ENCODE results near the gene PTPRD.

DNA sequence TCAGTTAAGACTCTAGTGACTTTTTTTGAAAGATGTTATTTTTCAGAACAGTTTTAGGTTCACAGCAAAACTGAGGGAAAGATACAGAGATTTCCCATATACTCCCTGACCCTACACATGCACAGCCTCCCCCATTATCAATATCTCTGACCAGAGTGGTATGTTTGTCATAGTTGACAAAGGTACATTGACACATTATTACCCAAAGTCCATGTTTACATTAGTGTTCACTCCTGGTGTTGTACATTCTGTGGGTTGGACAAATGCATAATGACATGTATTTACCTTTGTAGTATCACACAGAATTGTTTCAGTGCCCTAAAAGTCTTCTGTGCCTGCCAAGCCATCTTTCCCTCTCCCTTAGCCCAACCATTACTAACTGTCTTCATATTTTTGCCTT is 2342.6 kb downstream of the PTPRD start:
- TF ChIP-seq, protein P1, sequence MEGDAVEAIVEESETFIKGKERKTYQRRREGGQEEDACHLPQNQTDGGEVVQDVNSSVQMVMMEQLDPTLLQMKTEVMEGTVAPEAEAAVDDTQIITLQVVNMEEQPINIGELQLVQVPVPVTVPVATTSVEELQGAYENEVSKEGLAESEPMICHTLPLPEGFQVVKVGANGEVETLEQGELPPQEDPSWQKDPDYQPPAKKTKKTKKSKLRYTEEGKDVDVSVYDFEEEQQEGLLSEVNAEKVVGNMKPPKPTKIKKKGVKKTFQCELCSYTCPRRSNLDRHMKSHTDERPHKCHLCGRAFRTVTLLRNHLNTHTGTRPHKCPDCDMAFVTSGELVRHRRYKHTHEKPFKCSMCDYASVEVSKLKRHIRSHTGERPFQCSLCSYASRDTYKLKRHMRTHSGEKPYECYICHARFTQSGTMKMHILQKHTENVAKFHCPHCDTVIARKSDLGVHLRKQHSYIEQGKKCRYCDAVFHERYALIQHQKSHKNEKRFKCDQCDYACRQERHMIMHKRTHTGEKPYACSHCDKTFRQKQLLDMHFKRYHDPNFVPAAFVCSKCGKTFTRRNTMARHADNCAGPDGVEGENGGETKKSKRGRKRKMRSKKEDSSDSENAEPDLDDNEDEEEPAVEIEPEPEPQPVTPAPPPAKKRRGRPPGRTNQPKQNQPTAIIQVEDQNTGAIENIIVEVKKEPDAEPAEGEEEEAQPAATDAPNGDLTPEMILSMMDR (conservative IDR thresholded peaks at IDR 0.05; ENCODE audit: low read depth, low read length) = no peak
- TF ChIP-seq CEBPB (IDR thresholded peaks at IDR 0.05; ENCODE audit: low read depth, low read length) (no peak), CHD1 (IDR thresholded peaks at IDR 0.05; ENCODE audit: low read depth, low read length) (no peak), RAD21 (IDR thresholded peaks at IDR 0.05; ENCODE audit: low read length) (no peak), POLR2A (IDR thresholded peaks at IDR 0.05; ENCODE audit: low read depth, low read length) (no peak), FOS (IDR thresholded peaks at IDR 0.05; ENCODE audit: low read depth, low read length) (no peak)
- TF ChIP-seq, protein P2, sequence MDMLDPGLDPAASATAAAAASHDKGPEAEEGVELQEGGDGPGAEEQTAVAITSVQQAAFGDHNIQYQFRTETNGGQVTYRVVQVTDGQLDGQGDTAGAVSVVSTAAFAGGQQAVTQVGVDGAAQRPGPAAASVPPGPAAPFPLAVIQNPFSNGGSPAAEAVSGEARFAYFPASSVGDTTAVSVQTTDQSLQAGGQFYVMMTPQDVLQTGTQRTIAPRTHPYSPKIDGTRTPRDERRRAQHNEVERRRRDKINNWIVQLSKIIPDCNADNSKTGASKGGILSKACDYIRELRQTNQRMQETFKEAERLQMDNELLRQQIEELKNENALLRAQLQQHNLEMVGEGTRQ (IDR thresholded peaks at IDR 0.05; ENCODE audit: low read depth, low read length) = no peak
- TF ChIP-seq, protein P3, sequence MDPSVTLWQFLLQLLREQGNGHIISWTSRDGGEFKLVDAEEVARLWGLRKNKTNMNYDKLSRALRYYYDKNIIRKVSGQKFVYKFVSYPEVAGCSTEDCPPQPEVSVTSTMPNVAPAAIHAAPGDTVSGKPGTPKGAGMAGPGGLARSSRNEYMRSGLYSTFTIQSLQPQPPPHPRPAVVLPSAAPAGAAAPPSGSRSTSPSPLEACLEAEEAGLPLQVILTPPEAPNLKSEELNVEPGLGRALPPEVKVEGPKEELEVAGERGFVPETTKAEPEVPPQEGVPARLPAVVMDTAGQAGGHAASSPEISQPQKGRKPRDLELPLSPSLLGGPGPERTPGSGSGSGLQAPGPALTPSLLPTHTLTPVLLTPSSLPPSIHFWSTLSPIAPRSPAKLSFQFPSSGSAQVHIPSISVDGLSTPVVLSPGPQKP (IDR thresholded peaks at IDR 0.05; ENCODE audit: borderline replicate concordance, low read depth, low read length) = no peak
